GM19455 (cell line): ENCODE data around the gene SMIM7.

ENCODE experiments used
- ATAC-seq: cut with Tn5 transposase; IDR thresholded peaks from one replicate; pipeline ENCODE4 v1.9.1; 2021; ENCODE audit not compliant: unreplicated experiment

Gene SMIM7

DNA sequence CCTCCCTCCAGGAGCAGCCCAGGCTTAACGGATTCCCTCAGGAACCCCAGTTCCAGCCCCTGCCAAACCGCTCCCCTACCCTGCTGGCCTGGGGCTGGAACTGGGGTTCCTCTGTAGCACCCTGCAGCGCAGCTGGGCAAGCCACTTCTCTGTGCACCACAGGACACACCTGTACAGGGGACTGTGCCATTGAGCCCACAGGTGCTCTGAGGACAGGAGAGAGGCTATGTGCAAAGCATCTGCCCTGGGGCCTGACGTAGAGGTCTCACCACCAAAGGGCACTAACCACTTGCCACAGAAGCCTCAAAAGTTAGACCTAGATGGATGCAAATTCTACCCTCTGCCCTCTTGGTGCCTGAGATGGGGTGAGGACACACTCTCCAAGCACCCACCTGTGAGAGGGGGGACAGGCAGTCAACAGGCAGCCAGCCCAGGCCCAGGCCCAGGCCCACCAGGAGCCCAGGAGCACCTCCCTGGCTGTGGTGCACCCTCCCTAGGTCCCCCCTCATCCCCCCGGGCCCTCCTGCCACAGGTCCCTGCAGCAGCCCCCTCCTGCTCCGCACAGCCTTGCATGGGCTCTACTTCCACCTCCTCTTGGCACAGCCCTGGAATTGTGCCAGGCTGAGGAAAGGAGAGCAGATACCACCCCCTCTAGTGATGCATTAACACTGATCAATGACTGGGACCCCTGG lies 60.1 kb downstream of the SMIM7 start:
- no peak for ATAC-seq

DNA sequence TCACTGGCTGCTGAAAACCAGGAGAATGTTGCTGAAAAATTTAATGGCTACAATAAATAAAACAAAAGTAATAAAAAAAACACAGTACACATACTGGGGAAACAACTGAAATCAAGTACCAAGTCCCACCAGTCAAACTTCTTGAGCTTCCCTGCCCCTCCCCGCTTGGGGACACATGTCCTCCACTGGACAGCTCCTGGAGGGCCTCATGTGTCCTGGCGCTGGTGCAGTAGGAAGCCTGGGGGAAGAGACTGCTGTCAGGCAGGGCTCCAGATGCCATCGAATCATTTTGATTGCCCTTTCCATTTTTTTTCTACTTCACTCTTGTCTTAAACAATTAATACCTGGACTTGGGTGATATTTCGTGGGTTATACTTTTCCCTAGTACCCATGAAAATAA lies 61.1 kb downstream of the SMIM7 start:
- ATAC-seq: no peak

DNA sequence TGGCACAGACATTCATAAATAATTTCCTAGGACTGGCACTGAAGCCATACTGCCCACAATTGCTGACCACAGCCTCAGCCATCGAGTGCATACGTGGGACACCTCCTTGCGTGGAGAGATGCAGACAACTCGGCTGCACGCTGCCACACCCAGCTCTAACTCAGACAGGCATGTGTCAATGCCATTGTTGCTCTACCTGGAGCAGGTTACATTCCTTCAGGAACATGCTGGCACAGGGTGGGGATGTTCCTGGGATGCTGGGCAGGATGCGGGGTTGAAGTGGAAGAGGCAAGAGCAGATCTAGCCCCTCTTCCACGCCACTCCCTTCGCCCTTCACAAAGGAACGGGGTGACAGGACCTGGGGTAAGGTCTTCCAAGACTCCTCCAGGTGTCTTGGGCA lies 63.5 kb downstream of the SMIM7 start:
- no peak for ATAC-seq
